PC-9 (cell line): Measurements from ENCODE around the gene KIAA2012.

Experiments
- CTCF ChIP-seq: fragments of 200-600 bp; sonication (generic); conservative IDR thresholded peaks from 2 replicates; pipeline ENCODE4 v1.6.1; 2017; ENCODE audit warnings: mixed run types, antibody characterized with exemption, mild to moderate bottlenecking, moderate library complexity
- EZH2 ChIP-seq: fragments of 200-600 bp; sonication (generic); IDR thresholded peaks from 2 replicates; pipeline ENCODE4 v1.8.0; 2017; ENCODE audit warnings: antibody characterized with exemption, low read depth

GRCh38 chr2:202129841-202130240 is 56.8 kb downstream of the KIAA2012 start:
- TF ChIP-seq CTCF (no peak), EZH2 (no peak)
